K562 (cell line): ENCODE data around the gene CLP1. TPM values are rescaled to one million over a fixed set of nuclear protein-coding genes. Genes with fewer than 3 reads are reported as not detected.

Experiments
- FOXM1 ChIP-seq, 2 experiments: fragments of 450-650 bp in 1 of 2; sonication (generic) in 1 of 2; formaldehyde crosslinking in 1 of 2; IDR thresholded peaks; 2 replicates each; pipeline versions ENCODE4 v1.6.1 to v1.9.0; 2017 to 2022; ENCODE audit warnings: low read depth in 2 of 2, mild to moderate bottlenecking in 2 of 2, missing genetic modification reagents in 1 of 2, moderate library complexity in 1 of 2
- NFE2 ChIP-seq: IDR thresholded peaks from 2 replicates; pipeline ENCODE4 v1.6.1; 2014; ENCODE audit warnings: antibody characterized with exemption, low read depth
- NR2F6 ChIP-seq: fragments of 450-650 bp; formaldehyde crosslinking; IDR thresholded peaks from 2 replicates; pipeline ENCODE4 v1.4.0; 2020; ENCODE audit warnings: mild to moderate bottlenecking
- SIX5 ChIP-seq, 2 experiments: IDR thresholded peaks; 2 replicates each; pipeline ENCODE4 v1.6.1; 2011; ENCODE audit warnings: low read length in 2 of 2, borderline replicate concordance in 1 of 2, low read depth in 1 of 2, mild to moderate bottlenecking in 1 of 2, moderate library complexity in 1 of 2; ENCODE audit not compliant: insufficient read depth in 1 of 2
- SRSF1 ChIP-seq: fragments of 200-400 bp; formaldehyde crosslinking; IDR thresholded peaks from 2 replicates; pipeline ENCODE4 v1.6.1; 2017; ENCODE audit warnings: mild to moderate bottlenecking, low read depth, low read length, moderate library complexity
- polyA plus RNA-seq, 8 experiments: library from polyadenylated mRNA; depleted of rRNA in 4 of 8; stranded (reverse) in 5 of 8; unstranded in 3 of 8; fragments of >200 nt; fragmentation: Nextera tagmentation in 2 of 8; fragmentation: Illumina TruSeq in 1 of 8; extraction: Ambion mirVana in 2 of 8; extraction: Trizol in 1 of 8; gene quantifications; 2 replicates each; pipeline versions ENCODE4 v1.2.1 to v1.2.3, GENCODE V29; 2011 to 2014; ENCODE audit warnings: inconsistent platforms in 1 of 8, missing spikeins in 1 of 8
- total RNA-seq, 7 experiments: library from RNA; depleted of rRNA in 6 of 7; stranded (reverse); fragments of >200 nt in 6 of 7; fragmentation: Illumina TruSeq in 2 of 7; extraction: Trizol in 2 of 7; gene quantifications; 2 replicates each; pipeline versions ENCODE4 v1.2.1 to v1.2.3, GENCODE V29; 2011 to 2021; ENCODE audit warnings: low replicate concordance in 1 of 7
- TF ChIP-seq, protein P1 (sequence below): fragments of 450-650 bp; IDR thresholded peaks from 2 replicates; pipeline ENCODE4 v1.6.1; 2016; ENCODE audit warnings: mild to moderate bottlenecking, moderate library complexity
- TF ChIP-seq, protein P2 (sequence below): fragments of 250-450 bp; sonication (Bioruptor Pico); IDR thresholded peaks from 2 replicates; pipeline ENCODE4 v1.4.0; 2020
- TF ChIP-seq, protein P3 (sequence below): fragments of 250-450 bp; sonication (Bioruptor Pico); IDR thresholded peaks from 2 replicates; pipeline ENCODE4 v1.4.0; 2020; ENCODE audit warnings: mild to moderate bottlenecking, moderate library complexity

The CLP1 gene
- total and polyA plus RNA-seq, 9 of the 15 experiments (the other 6 are each of a cell fraction or from before 2014, with no cell fraction given): 19.1 to 46.2 (median 27.8) TPM

DNA sequence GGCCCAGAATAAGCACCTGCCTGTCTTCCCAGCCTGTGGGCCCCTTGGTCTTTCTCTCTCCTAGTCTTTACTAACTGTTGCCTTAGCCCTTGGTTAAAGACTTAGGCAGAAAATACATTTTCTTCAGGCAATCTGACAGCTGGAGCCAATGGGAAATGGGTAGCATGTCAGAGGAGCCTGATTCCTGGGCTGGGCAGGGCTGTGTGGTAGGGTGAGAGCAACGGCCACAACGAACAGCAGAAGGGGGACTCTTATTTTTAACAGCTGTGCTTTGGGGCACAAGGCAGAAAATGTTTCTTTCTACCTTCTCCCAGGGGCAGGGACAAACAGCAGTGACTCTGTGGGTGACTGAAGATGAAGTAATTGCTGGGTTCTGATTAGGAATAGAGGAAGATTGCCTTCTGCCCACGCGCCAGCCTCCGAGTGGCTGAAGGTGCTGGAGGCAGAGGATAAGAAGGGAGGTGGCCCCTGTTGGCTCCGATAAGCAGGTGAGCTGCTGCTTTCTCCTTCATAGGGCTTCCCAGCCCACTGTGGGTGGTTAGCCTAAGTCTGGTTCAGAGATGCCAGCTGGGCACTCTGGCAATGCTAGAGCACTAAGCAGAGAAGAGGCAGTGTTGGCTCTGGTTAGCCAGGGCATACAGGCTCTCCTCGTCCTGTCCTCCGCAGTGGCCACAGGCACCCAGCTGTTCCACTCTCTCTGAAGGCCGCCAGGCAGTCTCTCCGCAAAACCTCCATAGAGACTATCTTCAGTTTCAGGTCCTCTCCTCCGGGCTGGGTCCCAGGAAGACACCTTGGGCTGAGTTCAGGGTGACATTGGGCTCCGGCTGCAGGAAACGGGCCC is 9.4 kb upstream of the CLP1 start (continued):
- TF ChIP-seq, protein P1, sequence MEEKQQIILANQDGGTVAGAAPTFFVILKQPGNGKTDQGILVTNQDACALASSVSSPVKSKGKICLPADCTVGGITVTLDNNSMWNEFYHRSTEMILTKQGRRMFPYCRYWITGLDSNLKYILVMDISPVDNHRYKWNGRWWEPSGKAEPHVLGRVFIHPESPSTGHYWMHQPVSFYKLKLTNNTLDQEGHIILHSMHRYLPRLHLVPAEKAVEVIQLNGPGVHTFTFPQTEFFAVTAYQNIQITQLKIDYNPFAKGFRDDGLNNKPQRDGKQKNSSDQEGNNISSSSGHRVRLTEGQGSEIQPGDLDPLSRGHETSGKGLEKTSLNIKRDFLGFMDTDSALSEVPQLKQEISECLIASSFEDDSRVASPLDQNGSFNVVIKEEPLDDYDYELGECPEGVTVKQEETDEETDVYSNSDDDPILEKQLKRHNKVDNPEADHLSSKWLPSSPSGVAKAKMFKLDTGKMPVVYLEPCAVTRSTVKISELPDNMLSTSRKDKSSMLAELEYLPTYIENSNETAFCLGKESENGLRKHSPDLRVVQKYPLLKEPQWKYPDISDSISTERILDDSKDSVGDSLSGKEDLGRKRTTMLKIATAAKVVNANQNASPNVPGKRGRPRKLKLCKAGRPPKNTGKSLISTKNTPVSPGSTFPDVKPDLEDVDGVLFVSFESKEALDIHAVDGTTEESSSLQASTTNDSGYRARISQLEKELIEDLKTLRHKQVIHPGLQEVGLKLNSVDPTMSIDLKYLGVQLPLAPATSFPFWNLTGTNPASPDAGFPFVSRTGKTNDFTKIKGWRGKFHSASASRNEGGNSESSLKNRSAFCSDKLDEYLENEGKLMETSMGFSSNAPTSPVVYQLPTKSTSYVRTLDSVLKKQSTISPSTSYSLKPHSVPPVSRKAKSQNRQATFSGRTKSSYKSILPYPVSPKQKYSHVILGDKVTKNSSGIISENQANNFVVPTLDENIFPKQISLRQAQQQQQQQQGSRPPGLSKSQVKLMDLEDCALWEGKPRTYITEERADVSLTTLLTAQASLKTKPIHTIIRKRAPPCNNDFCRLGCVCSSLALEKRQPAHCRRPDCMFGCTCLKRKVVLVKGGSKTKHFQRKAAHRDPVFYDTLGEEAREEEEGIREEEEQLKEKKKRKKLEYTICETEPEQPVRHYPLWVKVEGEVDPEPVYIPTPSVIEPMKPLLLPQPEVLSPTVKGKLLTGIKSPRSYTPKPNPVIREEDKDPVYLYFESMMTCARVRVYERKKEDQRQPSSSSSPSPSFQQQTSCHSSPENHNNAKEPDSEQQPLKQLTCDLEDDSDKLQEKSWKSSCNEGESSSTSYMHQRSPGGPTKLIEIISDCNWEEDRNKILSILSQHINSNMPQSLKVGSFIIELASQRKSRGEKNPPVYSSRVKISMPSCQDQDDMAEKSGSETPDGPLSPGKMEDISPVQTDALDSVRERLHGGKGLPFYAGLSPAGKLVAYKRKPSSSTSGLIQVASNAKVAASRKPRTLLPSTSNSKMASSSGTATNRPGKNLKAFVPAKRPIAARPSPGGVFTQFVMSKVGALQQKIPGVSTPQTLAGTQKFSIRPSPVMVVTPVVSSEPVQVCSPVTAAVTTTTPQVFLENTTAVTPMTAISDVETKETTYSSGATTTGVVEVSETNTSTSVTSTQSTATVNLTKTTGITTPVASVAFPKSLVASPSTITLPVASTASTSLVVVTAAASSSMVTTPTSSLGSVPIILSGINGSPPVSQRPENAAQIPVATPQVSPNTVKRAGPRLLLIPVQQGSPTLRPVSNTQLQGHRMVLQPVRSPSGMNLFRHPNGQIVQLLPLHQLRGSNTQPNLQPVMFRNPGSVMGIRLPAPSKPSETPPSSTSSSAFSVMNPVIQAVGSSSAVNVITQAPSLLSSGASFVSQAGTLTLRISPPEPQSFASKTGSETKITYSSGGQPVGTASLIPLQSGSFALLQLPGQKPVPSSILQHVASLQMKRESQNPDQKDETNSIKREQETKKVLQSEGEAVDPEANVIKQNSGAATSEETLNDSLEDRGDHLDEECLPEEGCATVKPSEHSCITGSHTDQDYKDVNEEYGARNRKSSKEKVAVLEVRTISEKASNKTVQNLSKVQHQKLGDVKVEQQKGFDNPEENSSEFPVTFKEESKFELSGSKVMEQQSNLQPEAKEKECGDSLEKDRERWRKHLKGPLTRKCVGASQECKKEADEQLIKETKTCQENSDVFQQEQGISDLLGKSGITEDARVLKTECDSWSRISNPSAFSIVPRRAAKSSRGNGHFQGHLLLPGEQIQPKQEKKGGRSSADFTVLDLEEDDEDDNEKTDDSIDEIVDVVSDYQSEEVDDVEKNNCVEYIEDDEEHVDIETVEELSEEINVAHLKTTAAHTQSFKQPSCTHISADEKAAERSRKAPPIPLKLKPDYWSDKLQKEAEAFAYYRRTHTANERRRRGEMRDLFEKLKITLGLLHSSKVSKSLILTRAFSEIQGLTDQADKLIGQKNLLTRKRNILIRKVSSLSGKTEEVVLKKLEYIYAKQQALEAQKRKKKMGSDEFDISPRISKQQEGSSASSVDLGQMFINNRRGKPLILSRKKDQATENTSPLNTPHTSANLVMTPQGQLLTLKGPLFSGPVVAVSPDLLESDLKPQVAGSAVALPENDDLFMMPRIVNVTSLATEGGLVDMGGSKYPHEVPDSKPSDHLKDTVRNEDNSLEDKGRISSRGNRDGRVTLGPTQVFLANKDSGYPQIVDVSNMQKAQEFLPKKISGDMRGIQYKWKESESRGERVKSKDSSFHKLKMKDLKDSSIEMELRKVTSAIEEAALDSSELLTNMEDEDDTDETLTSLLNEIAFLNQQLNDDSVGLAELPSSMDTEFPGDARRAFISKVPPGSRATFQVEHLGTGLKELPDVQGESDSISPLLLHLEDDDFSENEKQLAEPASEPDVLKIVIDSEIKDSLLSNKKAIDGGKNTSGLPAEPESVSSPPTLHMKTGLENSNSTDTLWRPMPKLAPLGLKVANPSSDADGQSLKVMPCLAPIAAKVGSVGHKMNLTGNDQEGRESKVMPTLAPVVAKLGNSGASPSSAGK: no peak
- TF ChIP-seq SRSF1 (no peak), FOXM1 (IDR thresholded peaks at IDR 0.05; ENCODE audit: low read depth) (peak; percentile 88), FOXM1 (CRISPR knock-in tag; IDR thresholded peaks at IDR 0.05; ENCODE audit: low read depth) (no peak), SIX5 (IDR thresholded peaks at IDR 0.05; ENCODE audit: borderline replicate concordance in 1 of 2, insufficient read depth in 1 of 2, low read depth in 1 of 2, low read length in 2 of 2) (no peak), NR2F6 (CRISPR knock-in tag) (no peak), NFE2 (0 out of 2 replicates have a peak, but pooled peaks have one; percentile 10)
- TF ChIP-seq, protein P2, sequence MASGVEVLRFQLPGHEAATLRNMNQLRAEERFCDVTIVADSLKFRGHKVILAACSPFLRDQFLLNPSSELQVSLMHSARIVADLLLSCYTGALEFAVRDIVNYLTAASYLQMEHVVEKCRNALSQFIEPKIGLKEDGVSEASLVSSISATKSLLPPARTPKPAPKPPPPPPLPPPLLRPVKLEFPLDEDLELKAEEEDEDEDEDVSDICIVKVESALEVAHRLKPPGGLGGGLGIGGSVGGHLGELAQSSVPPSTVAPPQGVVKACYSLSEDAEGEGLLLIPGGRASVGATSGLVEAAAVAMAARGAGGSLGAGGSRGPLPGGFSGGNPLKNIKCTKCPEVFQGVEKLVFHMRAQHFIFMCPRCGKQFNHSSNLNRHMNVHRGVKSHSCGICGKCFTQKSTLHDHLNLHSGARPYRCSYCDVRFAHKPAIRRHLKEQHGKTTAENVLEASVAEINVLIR (CRISPR knock-in tag): no peak
- TF ChIP-seq, protein P3, sequence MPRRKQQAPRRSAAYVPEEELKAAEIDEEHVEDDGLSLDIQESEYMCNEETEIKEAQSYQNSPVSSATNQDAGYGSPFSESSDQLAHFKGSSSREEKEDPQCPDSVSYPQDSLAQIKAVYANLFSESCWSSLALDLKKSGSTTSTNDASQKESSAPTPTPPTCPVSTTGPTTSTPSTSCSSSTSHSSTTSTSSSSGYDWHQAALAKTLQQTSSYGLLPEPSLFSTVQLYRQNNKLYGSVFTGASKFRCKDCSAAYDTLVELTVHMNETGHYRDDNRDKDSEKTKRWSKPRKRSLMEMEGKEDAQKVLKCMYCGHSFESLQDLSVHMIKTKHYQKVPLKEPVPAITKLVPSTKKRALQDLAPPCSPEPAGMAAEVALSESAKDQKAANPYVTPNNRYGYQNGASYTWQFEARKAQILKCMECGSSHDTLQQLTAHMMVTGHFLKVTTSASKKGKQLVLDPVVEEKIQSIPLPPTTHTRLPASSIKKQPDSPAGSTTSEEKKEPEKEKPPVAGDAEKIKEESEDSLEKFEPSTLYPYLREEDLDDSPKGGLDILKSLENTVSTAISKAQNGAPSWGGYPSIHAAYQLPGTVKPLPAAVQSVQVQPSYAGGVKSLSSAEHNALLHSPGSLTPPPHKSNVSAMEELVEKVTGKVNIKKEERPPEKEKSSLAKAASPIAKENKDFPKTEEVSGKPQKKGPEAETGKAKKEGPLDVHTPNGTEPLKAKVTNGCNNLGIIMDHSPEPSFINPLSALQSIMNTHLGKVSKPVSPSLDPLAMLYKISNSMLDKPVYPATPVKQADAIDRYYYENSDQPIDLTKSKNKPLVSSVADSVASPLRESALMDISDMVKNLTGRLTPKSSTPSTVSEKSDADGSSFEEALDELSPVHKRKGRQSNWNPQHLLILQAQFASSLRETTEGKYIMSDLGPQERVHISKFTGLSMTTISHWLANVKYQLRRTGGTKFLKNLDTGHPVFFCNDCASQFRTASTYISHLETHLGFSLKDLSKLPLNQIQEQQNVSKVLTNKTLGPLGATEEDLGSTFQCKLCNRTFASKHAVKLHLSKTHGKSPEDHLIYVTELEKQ (CRISPR knock-in tag): no peak
